ENCODE data around the gene MACROD2. TPM values are rescaled to one million over a fixed set of nuclear protein-coding genes. Genes with fewer than 3 reads are reported as not detected.

Gene MACROD2
- total RNA-seq, 1 experiment from 2014 or later: 1.6 TPM

- no peak overlapping the region for H2BK20ac ChIP-seq (ENCODE audit: low read depth, low read length, poor library complexity, severe bottlenecking)
- H3K4me1 ChIP-seq (ENCODE audit: insufficient read depth, low read length): no peaks in the 10 kb centered on the region
- H3K4me2 ChIP-seq (ENCODE audit: insufficient read depth, insufficient read length, low read length): no peak overlapping the region
- H3K14ac ChIP-seq (ENCODE audit: insufficient read depth, low read length): no peak overlapping the region
- no peaks in the 10 kb centered on the region for H4K20me1 ChIP-seq (ENCODE audit: control insufficient read depth, insufficient read depth, insufficient read length)
- H4K5ac ChIP-seq (ENCODE audit: insufficient read length, low read depth, low read length): no peak overlapping the region
- no peak overlapping the region for H3T11ph ChIP-seq (ENCODE audit: low read length)
- no peak overlapping the region for H3K23ac ChIP-seq (ENCODE audit: insufficient read length, low read depth, low read length)
- H3K4me3 Mint-ChIP-seq: no peak overlapping the region; a peak in 1 of 5 replicates
- H4K8ac ChIP-seq (replicated peaks; ENCODE audit: insufficient read length, low read depth, low read length): no peak overlapping the region
- H3K9ac ChIP-seq (ENCODE audit: extremely low read depth, insufficient read length, low read length): no peak overlapping the region
- no peaks in the 10 kb centered on the region for H3K23me2 ChIP-seq (ENCODE audit: insufficient read length, low read depth, low read length, poor library complexity, severe bottlenecking)
- no peak overlapping the region for H3K56ac ChIP-seq (ENCODE audit: insufficient read length, low read depth, low read length)
- no peak overlapping the region for H3K4ac ChIP-seq (ENCODE audit: low read depth, low read length)
- H2BK120ac ChIP-seq (ENCODE audit: low read depth, low read length, poor library complexity, severe bottlenecking): no peak overlapping the region
- no peak overlapping the region for H3K27ac Mint-ChIP-seq
- no peak overlapping the region for H2AK5ac ChIP-seq (ENCODE audit: insufficient read length, low read length)
- H3K27me3 Mint-ChIP-seq (ENCODE audit: low read depth): no peaks in the 10 kb centered on the region
- TF ChIP-seq, protein P1, sequence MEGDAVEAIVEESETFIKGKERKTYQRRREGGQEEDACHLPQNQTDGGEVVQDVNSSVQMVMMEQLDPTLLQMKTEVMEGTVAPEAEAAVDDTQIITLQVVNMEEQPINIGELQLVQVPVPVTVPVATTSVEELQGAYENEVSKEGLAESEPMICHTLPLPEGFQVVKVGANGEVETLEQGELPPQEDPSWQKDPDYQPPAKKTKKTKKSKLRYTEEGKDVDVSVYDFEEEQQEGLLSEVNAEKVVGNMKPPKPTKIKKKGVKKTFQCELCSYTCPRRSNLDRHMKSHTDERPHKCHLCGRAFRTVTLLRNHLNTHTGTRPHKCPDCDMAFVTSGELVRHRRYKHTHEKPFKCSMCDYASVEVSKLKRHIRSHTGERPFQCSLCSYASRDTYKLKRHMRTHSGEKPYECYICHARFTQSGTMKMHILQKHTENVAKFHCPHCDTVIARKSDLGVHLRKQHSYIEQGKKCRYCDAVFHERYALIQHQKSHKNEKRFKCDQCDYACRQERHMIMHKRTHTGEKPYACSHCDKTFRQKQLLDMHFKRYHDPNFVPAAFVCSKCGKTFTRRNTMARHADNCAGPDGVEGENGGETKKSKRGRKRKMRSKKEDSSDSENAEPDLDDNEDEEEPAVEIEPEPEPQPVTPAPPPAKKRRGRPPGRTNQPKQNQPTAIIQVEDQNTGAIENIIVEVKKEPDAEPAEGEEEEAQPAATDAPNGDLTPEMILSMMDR (conservative IDR thresholded peaks at IDR 0.05): no peak
- no peak overlapping the region for H3K27ac ChIP-seq (ENCODE audit: insufficient read length, low read depth, low read length)
- no peaks in the 10 kb centered on the region for H3K4me1 Mint-ChIP-seq
- DNase-seq: no peak
- H2BK12ac ChIP-seq (ENCODE audit: insufficient read length, low read depth, low read length): no peak overlapping the region
- no peak overlapping the region for H2BK5ac ChIP-seq (ENCODE audit: insufficient read length, low read length)
- H4K91ac ChIP-seq (ENCODE audit: insufficient read length, low read depth, low read length): no peak overlapping the region
- H3K36me3 Mint-ChIP-seq (ENCODE audit: insufficient read depth in 1 of 3, low read depth in 3 of 3): no peaks in the 10 kb centered on the region
- no peaks in the 10 kb centered on the region for H3K79me2 ChIP-seq (ENCODE audit: insufficient read depth, low read length)
- no peak overlapping the region for H3K18ac ChIP-seq (ENCODE audit: insufficient read length, low read depth, low read length)
- H3K9me3 ChIP-seq (ENCODE audit: control insufficient read depth, low read depth, low read length): no peaks in the 10 kb centered on the region
- no peak overlapping the region for H2AFZ ChIP-seq (ENCODE audit: low read length)
- H3K27me3 ChIP-seq (ENCODE audit: insufficient read depth, low read length): no peaks in the 10 kb centered on the region
- H2BK15ac ChIP-seq (ENCODE audit: low read depth, low read length): no peak overlapping the region
- H3K9me3 Mint-ChIP-seq: no peaks in the 10 kb centered on the region
- no CpG with 5 or more reads among the region's 3 CpGs for WGBS (ENCODE audit: extremely low coverage, insufficient read length, low lambda C conversion rate)
- H3K79me1 ChIP-seq (ENCODE audit: insufficient read depth, low read depth, low read length, poor library complexity, severe bottlenecking): no peaks in the 10 kb centered on the region
Measured at GRCh38 chr20:14581731-14582130, 586.4 kb downstream of the MACROD2 start.

Measured in H9 (cell line).